Neural cell (in vitro differentiated cells): ENCODE measurements around the gene TUBB4B. TPM values are rescaled to one million over a fixed set of nuclear protein-coding genes. Genes with fewer than 3 reads are reported as not detected.

Source experiments
- H2AFZ ChIP-seq: fragments of 200-600, 300-800 bp; sonication (generic), shearing (Covaris generic); 2 replicates; pipeline ENCODE4 v1.6.0; 2014; ENCODE audit warnings: low read depth, mild to moderate bottlenecking, antibody characterized with exemption, low read length, moderate library complexity
- H3F3A ChIP-seq: fragments of 200-600 bp; shearing (Covaris generic); 2 replicates; pipeline ENCODE4 v1.6.1; 2016; ENCODE audit warnings: mild to moderate bottlenecking, moderate library complexity, mixed read lengths, antibody characterized with exemption, low read length; ENCODE audit not compliant: insufficient read depth, poor library complexity, severe bottlenecking
- H3K27ac ChIP-seq: fragments of 200-600, 300-800 bp; sonication (generic), shearing (Covaris generic); 2 replicates; pipeline ENCODE4 v1.5.1; 2014; ENCODE audit warnings: mild to moderate bottlenecking, low read length, moderate library complexity
- H3K27me3 ChIP-seq: fragments of 300-800, 200-600 bp; sonication (generic), shearing (Covaris generic); 2 replicates; pipeline ENCODE4 v1.6.0; 2014; ENCODE audit warnings: mild to moderate bottlenecking, low read depth, low read length, moderate library complexity; ENCODE audit not compliant: insufficient read depth
- H3K36me3 ChIP-seq: fragments of 300-800, 200-600 bp; sonication (generic), shearing (Covaris generic); 2 replicates; pipeline ENCODE4 v1.5.1; 2014; ENCODE audit warnings: mild to moderate bottlenecking, antibody characterized with exemption, low read length, moderate library complexity; ENCODE audit not compliant: insufficient read depth
- H3K4me2 ChIP-seq: fragments of 300-800, 200-600 bp; sonication (generic), shearing (Covaris generic); 2 replicates; pipeline ENCODE4 v1.6.0; 2014; ENCODE audit warnings: mild to moderate bottlenecking, low read length
- H3K4me3 ChIP-seq: fragments of 300-800, 200-600 bp; sonication (generic), shearing (Covaris generic); 2 replicates; pipeline ENCODE4 v1.5.1; 2014; ENCODE audit warnings: mild to moderate bottlenecking, low read length, moderate library complexity
- H3K79me2 ChIP-seq: fragments of 200-600 bp; shearing (Covaris generic); replicated peaks from 2 replicates; pipeline ENCODE4 v1.6.0; 2014; ENCODE audit warnings: mild to moderate bottlenecking, low read length, moderate library complexity; ENCODE audit not compliant: insufficient read depth
- H3K9ac ChIP-seq: fragments of 300-800, 200-600 bp; sonication (generic), shearing (Covaris generic); 2 replicates; pipeline ENCODE4 v1.6.1; 2016; ENCODE audit warnings: mild to moderate bottlenecking, low read length, mixed read lengths
- H3K9me2 ChIP-seq: fragments of 200-600 bp; shearing (Covaris generic); 2 replicates; pipeline ENCODE4 v1.6.1; 2016; ENCODE audit warnings: mild to moderate bottlenecking, low read length, mixed read lengths; ENCODE audit not compliant: insufficient read depth
- H3K9me3 ChIP-seq: fragments of 200-600, 300-800 bp; sonication (generic), shearing (Covaris generic); 2 replicates; pipeline ENCODE4 v1.6.1; 2016; ENCODE audit warnings: mild to moderate bottlenecking, mixed run types, low read length, moderate library complexity, mixed read lengths
- H4K20me1 ChIP-seq: fragments of 200-600 bp; shearing (Covaris generic); 2 replicates; pipeline ENCODE4 v1.6.1; 2016; ENCODE audit warnings: mild to moderate bottlenecking, mixed run types; ENCODE audit not compliant: insufficient read depth
- CTCF ChIP-seq: fragments of 450-650 bp; IDR thresholded peaks from 2 replicates; pipeline ENCODE4 v1.5.1; 2014; ENCODE audit warnings: antibody characterized with exemption, mild to moderate bottlenecking, moderate library complexity; ENCODE audit not compliant: poor library complexity, severe bottlenecking
- EP300 ChIP-seq: fragments of 450-650 bp; conservative IDR thresholded peaks from 2 replicates; pipeline ENCODE4 v1.6.1; 2014; ENCODE audit warnings: antibody characterized with exemption, mild to moderate bottlenecking, moderate library complexity; ENCODE audit not compliant: poor library complexity, severe bottlenecking
- EZH2 ChIP-seq: fragments of 200-600, 300-800 bp; shearing (Covaris generic), sonication (generic); IDR thresholded peaks from 2 replicates; pipeline ENCODE4 v1.6.1; 2014; ENCODE audit warnings: antibody characterized with exemption, low read length, borderline replicate concordance, mild to moderate bottlenecking; ENCODE audit not compliant: insufficient read depth, poor library complexity, severe bottlenecking
- MXI1 ChIP-seq: fragments of 450-650 bp; conservative IDR thresholded peaks from 2 replicates; pipeline ENCODE4 v1.6.1; 2014; ENCODE audit warnings: antibody characterized with exemption, mild to moderate bottlenecking; ENCODE audit not compliant: poor library complexity, severe bottlenecking
- POLR2AphosphoS5 ChIP-seq: IDR thresholded peaks from 2 replicates; pipeline ENCODE4 v1.6.1; 2012
- RAD21 ChIP-seq: fragments of 450-650 bp; conservative IDR thresholded peaks from 2 replicates; pipeline ENCODE4 v1.6.1; 2014; ENCODE audit warnings: antibody characterized with exemption, mild to moderate bottlenecking, moderate library complexity
- REST ChIP-seq: IDR thresholded peaks from 2 replicates; pipeline ENCODE4 v1.6.1; 2012; ENCODE audit warnings: borderline replicate concordance
- SMC3 ChIP-seq: fragments of 450-650 bp; conservative IDR thresholded peaks from 2 replicates; pipeline ENCODE4 v1.6.1; 2014; ENCODE audit warnings: antibody characterized with exemption, mild to moderate bottlenecking, moderate library complexity; ENCODE audit not compliant: poor library complexity
- TAF1 ChIP-seq: IDR thresholded peaks from 2 replicates; pipeline ENCODE4 v1.6.1; 2012; ENCODE audit warnings: low read depth
- polyA plus RNA-seq: library from polyadenylated mRNA; depleted of rRNA; stranded (reverse); fragments of >200 nt; gene quantifications from 2 replicates; pipeline ENCODE4 v1.2.3, GENCODE V29; 2014

The TUBB4B gene
- polyA plus RNA-seq, 1 donor from 2014 or later, result 60.3 TPM

GRCh38 chr9:137232101-137232500 is 9.0 kb upstream of the TUBB4B start:
- Histone ChIP-seq H3K9me3 (no peaks in the 10 kb centered on the region), H2AFZ (no peak overlapping the region), H3K27me3 (no peaks in the 10 kb centered on the region), H3K36me3 (no peaks in the 10 kb centered on the region), H3K4me3 (no peak overlapping the region), H3K9ac (no peak overlapping the region), H3K9me2 (no peaks in the 10 kb centered on the region), H3F3A (no peaks in the 10 kb centered on the region), H3K79me2 (no peaks in the 10 kb centered on the region), H3K27ac (no peak overlapping the region), H3K4me2 (no peak overlapping the region), H4K20me1 (no peaks in the 10 kb centered on the region)
- TF ChIP-seq CTCF (no peak), EP300 (no peak), SMC3 (no peak), RAD21 (no peak), POLR2AphosphoS5 (no peak), REST (no peak), EZH2 (no peak)

GRCh38 chr9:137232510-137232909 is 8.6 kb upstream of the TUBB4B start:
- no peak overlapping the region for H3K4me3 ChIP-seq
- H3K9ac ChIP-seq, result no peak overlapping the region
- H3K36me3 ChIP-seq, result no peaks in the 10 kb centered on the region
- H3K9me3 ChIP-seq, result no peaks in the 10 kb centered on the region
- no peak for TF ChIP-seq RAD21
- no peak for TF ChIP-seq SMC3
- H3K27ac ChIP-seq, result no peak overlapping the region
- H3F3A ChIP-seq, result no peaks in the 10 kb centered on the region
- H4K20me1 ChIP-seq, result no peaks in the 10 kb centered on the region
- no peaks in the 10 kb centered on the region for H3K79me2 ChIP-seq
- no peaks in the 10 kb centered on the region for H3K9me2 ChIP-seq
- no peak overlapping the region for H2AFZ ChIP-seq
- H3K27me3 ChIP-seq, result no peaks in the 10 kb centered on the region
- no peak overlapping the region for H3K4me2 ChIP-seq

GRCh38 chr9:137233143-137233980 is 7.7 kb upstream of the TUBB4B start:
- H3K27me3 ChIP-seq, result no peaks in the 10 kb centered on the region
- no peak overlapping the region for H3K4me2 ChIP-seq
- H3K4me3 ChIP-seq, result no peak overlapping the region
- no peak overlapping the region for H3K27ac ChIP-seq
- TF ChIP-seq CTCF (no peak), TAF1 (no peak), REST (no peak), MXI1 (no peak), RAD21 (no peak), EZH2 (no peak), EP300 (no peak), POLR2AphosphoS5 (no peak), SMC3 (no peak)
- H2AFZ ChIP-seq, result no peak overlapping the region
- no peaks in the 10 kb centered on the region for H3F3A ChIP-seq
- H3K36me3 ChIP-seq, result no peaks in the 10 kb centered on the region
- no peaks in the 10 kb centered on the region for H4K20me1 ChIP-seq
- no peak overlapping the region for H3K9ac ChIP-seq
- no peaks in the 10 kb centered on the region for H3K79me2 ChIP-seq
- no peaks in the 10 kb centered on the region for H3K9me2 ChIP-seq
- H3K9me3 ChIP-seq, result no peaks in the 10 kb centered on the region
